GM18907 (cell line): Measurements from ENCODE around the gene TXNRD2.

Experiments
- ATAC-seq: cut with Tn5 transposase; IDR thresholded peaks from one replicate; pipeline ENCODE4 v1.9.1; 2021; ENCODE audit warnings: mild to moderate bottlenecking, moderate library complexity; ENCODE audit not compliant: unreplicated experiment

TXNRD2 gene

GRCh38 chr22:19967850-19968449, 26.3 kb upstream of the TXNRD2 start:
- ATAC-seq: no peak

GRCh38 chr22:19966908-19967750, 25.5 kb upstream of the TXNRD2 start:
- ATAC-seq: no peak

GRCh38 chr22:19965771-19966709, 24.4 kb upstream of the TXNRD2 start:
- no peak for ATAC-seq

GRCh38 chr22:19964701-19965386, 23.2 kb upstream of the TXNRD2 start:
- ATAC-seq: no peak

GRCh38 chr22:19963863-19964642, 22.4 kb upstream of the TXNRD2 start:
- no peak for ATAC-seq

- ATAC-seq: no peak
Measured at GRCh38 chr22:19962909-19963806, 21.5 kb upstream of the TXNRD2 start.

GRCh38 chr22:19962246-19962908, 20.8 kb upstream of the TXNRD2 start:
- no peak for ATAC-seq

- no peak for ATAC-seq
Measured at GRCh38 chr22:19961868-19962245, 20.2 kb upstream of the TXNRD2 start.

- no peak for ATAC-seq
Measured at GRCh38 chr22:19961201-19961580, 19.6 kb upstream of the TXNRD2 start.

GRCh38 chr22:19960491-19961200, 19.0 kb upstream of the TXNRD2 start:
- ATAC-seq: no peak

- no peak for ATAC-seq
Measured at GRCh38 chr22:19959587-19960490, 18.2 kb upstream of the TXNRD2 start.

- ATAC-seq: no peak
Measured at GRCh38 chr22:19959043-19959586, 17.5 kb upstream of the TXNRD2 start.

- ATAC-seq: no peak
Measured at GRCh38 chr22:19958083-19959042, 16.7 kb upstream of the TXNRD2 start.

GRCh38 chr22:19957445-19957844, 15.8 kb upstream of the TXNRD2 start:
- ATAC-seq: no peak
